Suppressor macrophage treated with lipopolysaccharide for 4 hours (primary cell): ENCODE measurements around the gene CENPF.
"Not testable (repeated sequence)": the region's sequence is repeated elsewhere in the genome, so short reads cannot be mapped to it uniquely, and the experiment has no call there.

Source experiments
- DNase-seq: peaks from one replicate; pipeline ENCODE4 v3.0.0-alpha.2; 2020

The CENPF gene

DNA sequence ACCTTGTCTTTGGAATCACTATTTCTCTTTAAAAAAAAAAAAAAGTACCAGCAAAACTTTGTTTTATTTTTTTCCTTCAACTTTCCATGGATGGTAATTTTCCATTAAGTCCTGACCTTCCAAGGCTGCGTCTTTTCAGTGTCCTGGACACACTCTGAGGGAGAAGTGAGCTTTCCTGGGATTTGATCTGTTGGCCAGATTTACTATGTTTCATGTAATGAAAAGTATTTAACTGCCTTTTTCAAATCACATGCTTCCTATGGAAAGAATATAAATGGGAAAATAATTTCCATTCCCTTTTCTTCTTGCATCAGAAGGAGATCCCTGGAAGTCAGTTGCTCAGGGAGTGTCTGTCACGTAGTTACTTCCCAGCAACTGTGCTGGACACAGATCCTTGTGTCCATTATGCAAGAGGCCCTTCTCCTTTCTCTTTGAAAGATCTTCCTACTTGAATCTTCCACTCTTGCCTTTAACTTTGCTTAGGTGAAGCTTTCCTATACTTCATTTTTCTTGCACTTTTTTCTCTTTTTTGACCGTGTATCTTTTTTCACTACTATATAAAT, 59.3 kb downstream of the CENPF start:
- no peak for DNase-seq

DNA sequence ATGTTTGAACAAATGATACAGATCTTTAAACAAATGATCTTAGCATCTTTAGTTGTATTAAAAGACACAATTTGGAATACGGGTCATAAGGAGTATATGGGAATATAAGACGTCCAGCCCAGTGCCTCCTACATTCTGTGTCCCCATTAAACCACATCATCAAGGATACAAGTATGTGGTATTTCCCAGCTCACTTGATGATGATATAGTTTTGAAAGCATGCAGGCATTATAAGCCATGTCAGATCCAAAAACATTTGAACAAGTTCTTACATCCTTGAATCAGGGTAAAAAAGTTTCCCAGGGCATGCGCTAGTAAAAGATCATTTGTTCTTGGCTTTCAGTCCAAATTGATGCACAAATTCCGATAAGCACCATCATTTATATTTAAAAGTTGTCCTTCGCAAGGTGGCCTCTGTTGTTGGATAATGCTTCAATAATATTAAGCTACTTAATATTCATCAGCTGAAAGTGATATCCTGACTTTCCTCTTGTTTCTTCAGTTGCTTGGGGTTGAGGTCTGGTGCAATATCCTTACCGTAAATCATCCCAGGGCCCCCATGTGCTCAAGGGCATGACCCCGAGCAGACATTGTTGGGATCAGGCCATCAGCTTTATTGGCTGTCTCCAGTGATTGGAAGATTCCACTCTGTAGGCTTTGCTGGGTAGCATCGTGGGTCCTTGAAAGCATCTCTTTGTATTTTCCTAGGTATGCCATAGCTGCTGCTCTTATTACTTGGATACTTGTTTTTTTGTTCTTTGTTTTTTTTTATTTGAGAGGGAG, 61.8 kb downstream of the CENPF start:
- DNase-seq = no peak

DNA sequence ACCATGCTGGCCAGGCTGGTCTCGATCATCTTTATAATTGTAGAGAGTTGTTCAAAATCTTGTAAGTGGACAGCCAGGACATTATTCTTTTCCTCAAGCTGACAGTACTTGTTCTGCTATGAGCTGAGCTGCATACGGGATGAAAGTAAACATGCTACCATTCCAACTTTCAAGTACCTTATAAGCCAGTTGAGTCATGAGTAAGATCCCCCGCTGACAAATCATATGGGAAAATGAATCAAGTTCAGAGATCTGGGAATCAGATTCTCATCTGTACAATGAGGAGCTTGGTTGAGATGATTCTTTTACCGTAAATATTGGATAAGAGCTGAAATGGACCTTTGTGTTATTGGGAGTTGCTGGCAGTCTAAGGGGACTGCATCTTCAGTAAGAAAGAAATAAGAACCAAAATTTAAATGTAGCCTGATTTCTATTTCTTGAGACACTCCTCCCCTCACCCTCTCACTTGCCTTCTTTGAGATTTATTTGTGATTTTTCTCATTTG, 62.7 kb downstream of the CENPF start:
- no peak for DNase-seq

DNA sequence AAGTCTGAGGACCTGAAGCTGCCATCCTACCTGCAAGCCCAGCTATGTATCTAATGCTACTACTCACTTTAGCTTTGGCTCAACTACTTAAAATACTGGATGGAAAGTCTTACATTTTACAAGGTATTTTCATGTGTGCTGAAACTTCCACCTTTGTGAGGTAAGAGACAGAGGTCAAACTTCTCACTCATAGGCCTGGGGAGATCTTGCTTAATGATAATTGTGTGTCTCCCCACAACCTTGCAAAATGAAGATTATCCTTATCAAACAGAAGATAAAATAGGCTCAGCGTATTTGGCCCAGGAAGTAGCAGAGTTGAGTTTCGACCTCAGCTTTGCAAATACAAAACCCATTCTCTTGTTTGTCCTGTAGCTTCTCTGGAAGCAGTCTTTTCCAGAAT, 63.7 kb downstream of the CENPF start:
- no peak for DNase-seq

DNA sequence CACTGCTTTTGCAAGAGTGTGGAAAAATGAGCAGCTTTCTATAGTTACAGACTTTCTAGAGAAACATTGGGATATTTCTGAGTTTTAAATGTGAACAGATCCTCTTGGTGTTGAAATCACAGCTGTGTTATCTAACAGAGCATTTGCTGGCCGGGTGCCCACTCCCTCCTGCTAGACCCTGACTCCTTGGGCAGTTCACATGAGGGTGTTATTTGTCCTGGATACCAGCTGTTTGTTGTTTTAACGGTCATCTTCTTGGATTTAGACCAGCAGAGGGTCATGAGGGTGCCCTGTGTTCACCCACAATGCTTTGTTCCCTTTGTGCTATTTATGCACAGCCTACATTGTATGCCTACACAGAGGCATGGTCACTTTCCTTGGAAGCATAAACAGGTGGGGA, 67.1 kb downstream of the CENPF start:
- DNase-seq = no peak

DNA sequence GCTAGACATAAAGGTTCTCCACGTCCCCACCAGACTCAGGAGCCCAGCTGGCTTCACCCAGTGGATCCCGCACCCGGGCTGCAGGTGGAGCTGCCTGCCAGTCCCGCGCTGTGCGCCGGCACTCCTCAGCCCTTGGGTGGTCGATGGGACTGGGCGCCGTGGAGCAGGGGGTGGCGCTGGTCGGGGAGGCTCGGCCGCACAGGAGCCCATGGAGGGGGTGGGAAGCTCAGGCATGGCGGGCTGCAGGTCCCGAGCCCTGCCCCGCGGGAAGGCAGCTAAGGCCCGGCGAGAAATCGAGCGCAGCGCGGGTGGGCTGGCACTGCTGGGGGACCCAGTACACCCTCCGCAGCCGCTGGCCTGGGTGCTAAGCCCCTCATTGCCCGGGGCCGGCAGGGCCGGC, 70.0 kb downstream of the CENPF start:
- not testable (repeated sequence) for DNase-seq

DNA sequence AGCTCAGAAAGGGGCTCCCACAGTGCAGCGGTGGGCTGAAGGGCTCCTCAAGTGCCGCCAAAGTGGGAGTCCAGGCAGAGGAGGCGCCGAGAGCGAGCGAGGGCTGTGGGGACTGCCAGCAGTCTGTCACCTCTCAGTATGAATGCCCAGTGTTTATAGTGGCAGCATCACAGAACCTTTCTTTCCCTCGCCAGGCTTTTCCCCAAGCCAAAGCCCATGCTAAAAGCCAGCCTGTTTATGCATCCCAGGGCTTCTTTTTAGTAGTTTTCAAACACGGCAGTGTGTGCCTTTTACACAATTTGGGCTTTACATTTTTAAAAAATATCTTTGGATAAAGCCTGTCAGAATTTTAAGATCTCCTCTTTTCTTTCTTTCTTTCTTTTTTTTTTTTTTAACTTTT, 70.6 kb downstream of the CENPF start:
- DNase-seq = no peak

DNA sequence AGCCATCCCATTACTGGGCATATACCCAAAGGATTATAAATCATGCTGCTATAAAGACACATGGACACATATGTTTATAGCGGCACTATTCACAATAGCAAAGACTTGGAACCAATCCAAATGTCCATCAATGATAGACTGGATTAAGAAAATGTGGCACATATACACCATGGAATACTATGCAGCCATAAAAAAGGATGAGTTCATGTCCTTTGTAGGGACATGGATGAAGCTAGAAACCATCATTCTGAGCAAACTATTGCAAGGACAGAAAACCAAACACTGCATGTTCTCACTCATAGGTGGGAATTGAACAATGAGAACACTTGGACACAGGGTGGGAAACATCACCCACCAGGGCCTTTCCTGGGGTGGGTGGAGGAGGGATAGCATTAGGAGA, 72.5 kb downstream of the CENPF start:
- DNase-seq = not testable (repeated sequence)

DNA sequence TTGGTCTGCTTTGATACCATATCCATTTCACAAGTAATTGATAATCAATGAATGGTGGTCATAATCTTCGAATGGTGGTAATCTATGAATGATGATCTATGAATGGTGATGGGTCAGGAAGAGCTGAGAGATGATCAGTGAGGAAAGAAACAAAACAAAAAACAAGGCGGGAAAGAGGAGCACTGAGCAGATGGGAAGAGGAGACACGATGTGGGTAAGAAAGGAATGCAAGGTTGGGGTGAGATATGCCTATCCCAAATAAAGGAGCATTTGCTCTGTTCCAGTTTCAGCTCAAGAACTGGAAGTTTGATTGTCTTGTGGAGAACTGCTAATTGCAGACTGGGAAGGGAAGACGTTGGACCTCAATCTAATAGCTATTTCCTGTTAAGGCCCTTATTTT, 73.8 kb downstream of the CENPF start:
- DNase-seq = no peak

DNA sequence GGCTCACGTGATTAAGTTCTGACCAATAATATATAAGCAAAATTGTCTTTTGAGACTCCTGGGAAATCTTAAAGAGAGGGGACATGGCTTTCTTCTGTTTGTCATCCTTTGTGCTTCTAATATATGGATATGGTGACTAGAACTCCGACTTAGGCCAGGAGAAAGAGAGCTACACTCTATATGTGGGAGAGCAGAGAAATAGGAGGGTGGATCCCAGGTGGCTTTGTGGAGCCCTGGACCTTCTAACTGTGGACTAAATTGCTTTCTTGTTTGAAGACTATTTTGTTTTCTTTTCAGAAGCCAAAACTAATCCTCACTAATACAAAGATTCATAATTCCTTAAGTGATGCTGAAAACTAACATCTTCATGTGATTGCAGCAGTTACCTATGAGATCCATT, 75.0 kb downstream of the CENPF start:
- DNase-seq = no peak

DNA sequence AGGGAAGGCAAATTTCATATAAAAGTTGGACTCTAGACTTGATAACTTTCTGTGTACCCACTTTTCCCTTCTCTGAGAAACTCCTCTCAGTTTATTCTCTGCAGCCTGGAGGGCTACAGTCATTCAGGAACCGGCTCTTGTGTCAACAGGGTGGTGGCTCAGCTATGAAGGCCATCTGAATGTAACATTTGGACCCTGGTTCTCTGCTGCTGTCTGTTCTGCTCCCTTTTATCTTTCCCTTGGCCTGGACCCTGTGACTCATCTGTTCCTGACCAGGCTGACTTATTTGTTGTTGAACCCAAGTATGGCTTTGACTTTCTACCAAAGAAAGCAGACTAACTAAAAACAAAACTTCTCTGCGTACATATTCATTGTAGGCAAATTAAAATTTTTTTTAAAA, 75.4 kb downstream of the CENPF start:
- no peak for DNase-seq

DNA sequence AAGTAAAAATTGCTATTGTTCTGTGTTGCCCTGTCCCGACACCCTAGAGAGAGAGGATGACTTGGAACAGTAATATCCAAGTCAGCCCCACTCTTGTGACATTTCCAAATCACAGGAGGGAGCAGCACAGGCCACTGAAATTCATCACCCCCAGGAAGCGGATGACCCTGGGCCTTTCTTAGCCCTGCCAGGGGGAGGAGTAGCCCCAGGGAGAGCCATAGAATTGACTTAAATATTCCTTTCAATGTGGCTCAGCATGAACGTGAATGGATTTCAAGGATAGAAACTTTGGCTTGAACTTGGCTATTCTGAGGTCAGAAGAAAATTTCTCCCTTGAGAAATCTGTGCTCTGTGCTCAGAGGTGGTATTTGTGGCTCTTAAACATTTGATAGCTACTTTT, 80.6 kb downstream of the CENPF start:
- no peak for DNase-seq

DNA sequence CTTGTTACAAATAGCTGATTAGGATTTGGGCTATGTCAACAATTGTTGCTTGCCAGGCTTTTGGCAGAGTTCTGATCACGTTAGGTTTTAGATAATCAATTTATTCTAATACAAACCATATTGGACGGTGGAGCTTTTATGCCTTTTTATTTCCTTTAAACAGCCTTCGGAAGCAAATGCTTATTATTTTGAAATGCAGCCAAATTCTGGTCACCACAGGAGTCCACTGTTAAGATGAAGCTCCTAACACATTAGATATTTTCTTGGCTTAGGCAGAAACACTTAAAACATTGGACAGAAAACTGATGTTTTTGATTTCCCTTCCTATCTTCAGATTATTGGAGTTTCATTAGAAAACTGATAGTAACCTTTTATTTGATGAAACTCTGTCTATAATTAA, 82.9 kb downstream of the CENPF start:
- no peak for DNase-seq

DNA sequence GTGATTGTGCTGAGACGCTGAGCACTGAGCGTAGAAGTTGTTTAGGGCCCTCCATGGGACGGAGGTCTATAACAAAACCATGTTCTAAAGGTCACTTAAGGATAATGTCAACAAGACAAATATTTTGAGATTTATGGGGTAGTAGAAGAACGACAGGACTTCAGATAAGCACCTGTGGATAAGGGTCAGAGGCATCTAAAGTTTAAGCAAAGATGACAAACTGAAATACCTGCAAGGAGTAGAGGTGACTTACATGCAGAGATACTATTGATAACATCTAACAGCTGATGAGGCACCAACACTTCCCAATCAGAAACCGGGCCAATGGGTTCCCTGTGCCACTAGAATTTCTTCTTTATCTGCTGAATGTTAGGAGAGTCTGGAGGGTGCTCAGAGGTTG, 83.5 kb downstream of the CENPF start:
- no peak for DNase-seq

DNA sequence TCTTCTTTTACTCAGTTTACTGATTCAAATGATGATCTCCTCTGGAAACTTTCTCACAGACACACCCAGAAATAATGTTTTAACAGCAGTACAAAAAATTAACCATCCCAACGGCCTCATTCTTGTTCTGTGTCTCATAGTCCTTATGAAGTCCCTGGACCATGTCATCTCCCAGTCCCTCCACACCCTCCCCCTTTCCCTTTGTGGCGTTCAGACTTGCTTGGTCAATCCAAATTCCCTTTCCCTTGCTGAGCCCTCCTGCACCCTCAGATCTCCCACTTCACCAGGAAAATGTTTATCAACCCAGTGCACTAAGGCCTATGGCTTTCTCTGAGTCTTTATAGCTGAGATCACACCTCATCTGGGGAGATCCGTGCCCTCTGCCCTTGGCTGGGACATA, 85.9 kb downstream of the CENPF start:
- DNase-seq = no peak

DNA sequence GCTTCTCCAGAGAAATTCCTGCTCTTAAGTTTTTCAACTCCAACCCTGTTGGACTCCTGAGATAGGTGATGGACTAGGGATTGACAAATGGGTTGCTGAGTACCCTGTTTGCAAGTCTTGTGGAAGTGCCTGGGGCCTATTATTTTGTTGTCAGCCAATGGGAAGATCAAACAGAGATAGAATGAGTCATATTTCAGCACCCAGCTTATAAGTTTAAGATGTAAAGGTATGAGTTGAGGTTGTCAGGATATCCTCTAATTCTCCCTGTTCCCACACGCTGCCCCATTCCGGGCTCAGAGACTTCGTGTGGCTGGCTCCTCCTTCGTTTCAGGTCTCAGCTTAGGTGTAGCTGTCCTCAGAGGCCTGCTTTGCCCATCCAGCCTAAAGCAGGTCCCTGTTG, 91.8 kb downstream of the CENPF start:
- no peak for DNase-seq

DNA sequence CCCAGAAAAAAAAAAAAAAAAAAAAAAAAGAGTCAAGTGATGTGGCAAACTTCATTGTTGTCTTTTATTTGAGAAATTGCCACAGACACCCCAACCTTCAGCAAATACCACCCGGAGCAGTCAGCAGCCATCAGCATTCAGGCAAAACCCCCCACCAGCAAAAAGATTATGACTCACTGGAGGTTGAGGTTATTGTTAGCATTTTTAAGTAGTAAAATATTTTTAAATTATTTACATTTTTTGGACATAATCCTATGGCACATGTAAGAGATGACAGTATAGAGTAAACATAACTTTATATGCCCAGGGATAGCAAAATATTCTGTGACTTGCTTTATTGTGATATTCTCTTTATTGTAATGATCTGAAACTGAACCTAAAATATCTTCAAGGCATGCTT, 95.6 kb downstream of the CENPF start:
- DNase-seq = no peak

DNA sequence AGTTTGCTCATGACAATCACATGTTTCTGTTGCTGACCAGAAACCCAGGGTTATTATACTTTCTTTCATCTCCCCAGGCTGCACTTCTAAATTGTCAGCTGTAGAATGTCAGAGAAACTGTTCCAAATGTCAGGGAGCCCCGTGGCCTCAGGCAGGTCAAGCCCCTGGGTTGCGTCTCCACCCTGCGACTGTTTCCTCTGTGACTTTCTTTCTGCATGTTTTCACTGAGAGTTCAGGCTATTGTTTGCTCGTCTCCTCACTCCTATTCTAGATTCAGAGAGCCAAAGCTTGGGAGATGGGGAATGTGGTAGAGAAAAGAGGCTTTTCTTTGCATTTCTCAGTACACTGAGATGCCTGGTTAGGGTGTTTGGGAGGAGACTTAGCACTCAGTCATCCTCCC, 97.4 kb downstream of the CENPF start:
- no peak for DNase-seq

DNA sequence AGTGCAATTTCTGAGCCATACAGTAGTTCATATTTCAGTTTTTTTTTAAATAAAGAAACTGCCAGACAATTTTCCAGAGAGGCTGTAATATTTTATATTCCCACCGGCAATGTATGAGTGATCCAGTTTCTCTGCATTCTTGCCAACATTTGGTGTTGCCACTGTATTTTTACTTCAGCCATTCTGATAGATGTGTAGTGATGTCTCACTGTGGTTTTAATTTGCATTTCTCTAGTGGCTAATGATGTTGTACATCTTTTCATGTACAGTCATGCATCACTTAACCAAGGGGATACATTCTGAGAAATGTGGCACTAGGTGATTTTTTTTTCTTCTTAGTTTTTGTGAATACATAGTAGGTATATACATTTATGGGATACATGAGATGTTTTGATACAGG, 99.6 kb downstream of the CENPF start:
- no peak for DNase-seq

DNA sequence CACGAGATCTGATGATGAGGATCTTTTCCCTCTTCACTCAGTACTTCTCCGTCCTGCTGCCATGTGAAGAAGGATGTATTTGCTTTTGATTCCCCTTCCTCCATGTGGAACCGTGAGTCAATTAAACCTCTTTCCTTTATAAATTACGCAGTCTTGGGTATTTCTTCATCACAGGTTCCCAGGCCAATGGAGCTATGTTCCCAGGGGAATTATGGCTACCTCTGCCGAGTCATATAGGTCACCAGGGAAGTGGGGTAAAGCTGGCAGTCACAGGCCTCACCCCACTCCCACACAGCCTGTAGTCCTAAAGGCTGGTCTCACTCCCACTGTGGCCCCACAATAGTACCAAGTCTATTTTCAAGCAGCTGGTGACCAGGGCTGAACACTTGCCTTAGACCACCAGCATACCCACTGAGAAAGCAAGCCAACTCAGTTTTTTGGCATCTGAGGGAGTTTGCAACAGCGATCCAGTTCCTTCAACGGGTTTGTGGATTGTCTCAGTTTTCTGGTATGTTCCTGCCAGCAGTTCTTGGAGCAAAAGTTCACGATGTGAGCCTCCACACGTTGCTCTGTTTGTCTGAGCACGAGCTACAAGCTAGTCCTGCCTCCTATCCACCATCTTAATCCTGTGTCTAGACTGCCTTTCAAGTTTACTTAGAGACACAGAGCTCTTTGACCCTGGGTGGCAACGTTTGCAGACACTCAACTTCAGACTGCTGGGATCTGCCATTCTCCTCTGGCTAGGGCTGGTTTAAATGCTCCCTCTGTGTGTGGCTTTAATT, 104.5 kb downstream of the CENPF start:
- no peak for DNase-seq

DNA sequence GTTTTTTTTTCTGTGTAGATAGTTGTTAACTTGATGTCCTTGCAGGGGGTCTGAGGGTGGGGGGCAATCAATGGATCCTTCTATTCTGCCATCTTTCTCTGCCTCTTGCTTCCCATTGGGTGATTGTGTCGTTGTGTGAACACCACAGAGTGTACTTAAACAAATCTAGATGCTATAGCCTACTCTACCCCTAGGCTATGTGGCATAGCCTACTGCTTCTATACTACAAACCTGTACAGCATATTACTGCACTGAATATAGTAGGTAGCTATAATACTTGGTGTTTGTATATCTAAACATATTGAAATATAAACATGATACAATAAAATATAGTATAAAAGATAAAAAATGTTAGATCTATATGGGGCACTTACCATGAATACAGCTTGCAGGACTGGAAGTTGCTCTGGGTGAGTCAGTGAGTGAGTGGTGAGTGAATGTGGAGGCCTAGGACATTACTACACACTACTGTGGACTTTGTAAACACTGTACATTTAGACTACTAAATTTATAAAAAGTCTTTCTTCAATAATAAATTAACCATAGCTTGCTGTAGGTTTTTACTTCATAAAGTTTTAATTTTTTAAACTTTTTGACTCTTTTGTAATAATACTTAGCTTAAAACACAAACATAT, 105.4 kb downstream of the CENPF start:
- no peak for DNase-seq

DNA sequence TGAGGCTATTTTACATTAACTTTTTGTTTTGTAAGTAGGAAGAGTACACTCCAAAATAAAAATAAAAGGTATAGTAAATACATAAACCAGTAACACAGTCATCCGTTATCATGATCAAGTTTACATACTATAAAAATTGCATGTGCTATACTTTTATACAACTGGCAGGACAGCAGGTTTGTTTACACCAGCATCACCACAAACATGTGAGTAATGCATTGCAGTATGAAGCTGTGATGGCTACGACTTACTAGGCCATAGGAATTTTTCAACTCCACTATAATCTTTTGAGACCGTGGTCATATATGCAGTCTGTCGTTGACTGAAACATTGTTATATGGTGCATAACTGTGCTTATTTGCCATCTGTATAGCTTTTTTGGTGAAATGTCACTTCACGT, 106.2 kb downstream of the CENPF start:
- no peak for DNase-seq

DNA sequence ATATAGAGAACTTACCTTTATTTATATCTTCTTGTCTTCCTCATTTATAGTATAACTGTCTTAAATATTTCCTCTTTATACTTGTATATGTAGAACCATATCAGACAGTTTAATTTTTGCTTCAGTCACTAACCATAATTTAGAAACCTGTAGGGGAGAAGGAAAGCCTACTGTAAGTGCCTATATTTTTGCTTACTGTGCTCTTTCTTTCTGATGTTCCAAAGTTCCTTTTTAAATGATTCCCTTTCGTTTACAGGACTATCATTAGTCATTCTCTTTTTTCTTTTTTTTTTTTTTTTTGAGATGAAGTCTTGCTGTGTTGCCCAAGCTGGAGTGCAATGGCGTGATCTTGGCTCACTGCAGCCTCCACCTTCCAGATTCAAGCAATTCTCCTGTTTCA, 109.7 kb downstream of the CENPF start:
- no peak for DNase-seq
